ENCODE data around the gene PIK3C3. TPM values are rescaled to one million over a fixed set of nuclear protein-coding genes. Genes with fewer than 3 reads are reported as not detected.
A peak's percentile ranks its signal among the peaks of the same experiment; 100 is the strongest.
"Not testable (repeated sequence)": the region's sequence is repeated elsewhere in the genome, so short reads cannot be mapped to it uniquely, and the experiment has no call there.

Gene PIK3C3
- polyA plus RNA-seq, 1 donor from 2014 or later: 31.2 TPM

GRCh38 chr18:41977233-41977632 lies 22.2 kb downstream of the PIK3C3 start:
- Mint-ChIP-seq H3K36me3 (peaks cover 9% of the 10 kb centered on the region), H3K27me3 (no peaks in the 10 kb centered on the region), H3K9me3 (no peaks in the 10 kb centered on the region), H3K4me1 (peaks cover 9 to 16% (median 15%) of the 10 kb centered on the region in 3 donors), H3K27ac (peak overlapping the region in 1 of 3 donors; percentile 39), H3K4me3 (no peak overlapping the region)

GRCh38 chr18:41982942-41983660 lies 28.1 kb downstream of the PIK3C3 start:
- no peak overlapping the region for H3K4me3 Mint-ChIP-seq
- no peak overlapping the region for H3K27ac Mint-ChIP-seq
- H3K4me1 Mint-ChIP-seq: peaks cover 0 to 5% (median 5%) of the 10 kb centered on the region in 3 donors
- H3K36me3 Mint-ChIP-seq: no peaks in the 10 kb centered on the region
- no peaks in the 10 kb centered on the region for H3K9me3 Mint-ChIP-seq
- H3K27me3 Mint-ChIP-seq: no peaks in the 10 kb centered on the region

- Mint-ChIP-seq H3K27ac (no peak overlapping the region), H3K4me1 (peaks cover 0 to 5% (median 4%) of the 10 kb centered on the region in 3 donors), H3K36me3 (no peaks in the 10 kb centered on the region), H3K4me3 (no peak overlapping the region), H3K27me3 (no peaks in the 10 kb centered on the region), H3K9me3 (no peaks in the 10 kb centered on the region)
Measured at GRCh38 chr18:41985914-41986313, 30.9 kb downstream of the PIK3C3 start.

- Mint-ChIP-seq H3K4me1 (no peaks in the 10 kb centered on the region), H3K27me3 (no peaks in the 10 kb centered on the region), H3K9me3 (no peaks in the 10 kb centered on the region), H3K4me3 (no peak overlapping the region), H3K27ac (no peak overlapping the region), H3K36me3 (peaks cover 7% of the 10 kb centered on the region)
Measured at GRCh38 chr18:41989508-41989907, 34.5 kb downstream of the PIK3C3 start.

GRCh38 chr18:41992066-41992465 lies 37.0 kb downstream of the PIK3C3 start:
- Mint-ChIP-seq H3K36me3 (peaks cover 14% of the 10 kb centered on the region), H3K27me3 (no peaks in the 10 kb centered on the region), H3K4me3 (no peak overlapping the region), H3K4me1 (no peaks in the 10 kb centered on the region), H3K9me3 (no peaks in the 10 kb centered on the region), H3K27ac (peak overlapping the region in 1 of 3 donors; percentile 27)

- Mint-ChIP-seq H3K27ac (no peak overlapping the region), H3K4me1 (no peaks in the 10 kb centered on the region), H3K9me3 (no peaks in the 10 kb centered on the region), H3K36me3 (peaks cover 20% of the 10 kb centered on the region), H3K27me3 (no peaks in the 10 kb centered on the region), H3K4me3 (no peak overlapping the region)
Measured at GRCh38 chr18:41992703-41993102, 37.7 kb downstream of the PIK3C3 start.

GRCh38 chr18:41993151-41993550 lies 38.1 kb downstream of the PIK3C3 start:
- H3K36me3 Mint-ChIP-seq: peaks cover 20% of the 10 kb centered on the region
- H3K27ac Mint-ChIP-seq: no peak overlapping the region
- H3K27me3 Mint-ChIP-seq: no peaks in the 10 kb centered on the region
- H3K9me3 Mint-ChIP-seq: no peaks in the 10 kb centered on the region
- H3K4me1 Mint-ChIP-seq: no peaks in the 10 kb centered on the region
- H3K4me3 Mint-ChIP-seq: no peak overlapping the region

- peaks cover 31% of the 10 kb centered on the region for H3K36me3 Mint-ChIP-seq
Measured at GRCh38 chr18:41996020-41996419, 41.0 kb downstream of the PIK3C3 start.

GRCh38 chr18:41999751-42000150 lies 44.7 kb downstream of the PIK3C3 start:
- Mint-ChIP-seq H3K9me3 (no peaks in the 10 kb centered on the region), H3K4me3 (no peak overlapping the region), H3K27ac (no peak overlapping the region), H3K36me3 (peaks cover 31% of the 10 kb centered on the region), H3K27me3 (no peaks in the 10 kb centered on the region), H3K4me1 (no peaks in the 10 kb centered on the region)

More at GRCh38 chr18:41996020-41996419, 41.0 kb downstream of the PIK3C3 start:
- H3K27ac Mint-ChIP-seq: no peak overlapping the region
- no peaks in the 10 kb centered on the region for H3K4me1 Mint-ChIP-seq
- H3K27me3 Mint-ChIP-seq: no peaks in the 10 kb centered on the region
- no peak overlapping the region for H3K4me3 Mint-ChIP-seq
- H3K9me3 Mint-ChIP-seq: no peaks in the 10 kb centered on the region

GRCh38 chr18:42001801-42002200 lies 46.8 kb downstream of the PIK3C3 start:
- Mint-ChIP-seq H3K36me3 (peaks cover 34% of the 10 kb centered on the region), H3K27ac (peak overlapping the region in 1 of 3 donors; percentile 0)

GRCh38 chr18:42004653-42005052 lies 49.6 kb downstream of the PIK3C3 start:
- Mint-ChIP-seq H3K4me1 (peaks cover 0 to 3% (median 3%) of the 10 kb centered on the region in 3 donors), H3K36me3 (peaks cover 32% of the 10 kb centered on the region), H3K9me3 (no peaks in the 10 kb centered on the region), H3K27ac (no peak overlapping the region), H3K27me3 (no peaks in the 10 kb centered on the region), H3K4me3 (no peak overlapping the region)

More at GRCh38 chr18:42001801-42002200, 46.8 kb downstream of the PIK3C3 start:
- Mint-ChIP-seq H3K4me3 (no peak overlapping the region), H3K4me1 (peaks cover 0 to 3% (median 3%) of the 10 kb centered on the region in 3 donors), H3K27me3 (no peaks in the 10 kb centered on the region), H3K9me3 (no peaks in the 10 kb centered on the region)

- Mint-ChIP-seq H3K4me3 (no peak overlapping the region), H3K27ac (no peak overlapping the region), H3K4me1 (peaks cover 0 to 3% (median 3%) of the 10 kb centered on the region in 3 donors), H3K27me3 (no peaks in the 10 kb centered on the region), H3K9me3 (no peaks in the 10 kb centered on the region), H3K36me3 (peaks cover 21% of the 10 kb centered on the region)
Measured at GRCh38 chr18:42005782-42006181, 50.7 kb downstream of the PIK3C3 start.

- not testable (repeated sequence) for H3K4me3 Mint-ChIP-seq, H3K4me1 Mint-ChIP-seq, H3K9me3 Mint-ChIP-seq, H3K27me3 Mint-ChIP-seq, H3K27ac Mint-ChIP-seq
- peaks cover 20% of the 10 kb centered on the region for H3K36me3 Mint-ChIP-seq
Measured at GRCh38 chr18:42009457-42009856, 54.4 kb downstream of the PIK3C3 start.

GRCh38 chr18:42011053-42011452 lies 56.0 kb downstream of the PIK3C3 start:
- Mint-ChIP-seq H3K4me1 (no peaks in the 10 kb centered on the region), H3K4me3 (peak overlapping the region in 2 of 4 donors; percentile 26 to 81), H3K9me3 (no peaks in the 10 kb centered on the region), H3K27me3 (no peaks in the 10 kb centered on the region), H3K27ac (peak overlapping the region in 1 of 3 donors; percentile 47), H3K36me3 (peaks cover 16% of the 10 kb centered on the region)

- Mint-ChIP-seq H3K9me3 (no peaks in the 10 kb centered on the region), H3K27ac (no peak overlapping the region), H3K36me3 (peaks cover 13% of the 10 kb centered on the region), H3K27me3 (no peaks in the 10 kb centered on the region), H3K4me3 (no peak overlapping the region), H3K4me1 (peaks cover 0 to 4% (median 2%) of the 10 kb centered on the region in 3 donors)
Measured at GRCh38 chr18:42018831-42019230, 63.8 kb downstream of the PIK3C3 start.

- H3K4me3 Mint-ChIP-seq: no peak overlapping the region
- no peaks in the 10 kb centered on the region for H3K9me3 Mint-ChIP-seq
- peaks cover 0 to 12% (median 6%) of the 10 kb centered on the region in 3 donors for H3K4me1 Mint-ChIP-seq
- peaks cover 1% of the 10 kb centered on the region for H3K27me3 Mint-ChIP-seq
- H3K36me3 Mint-ChIP-seq: peaks cover 11% of the 10 kb centered on the region
- H3K27ac Mint-ChIP-seq: peak overlapping the region in 2 of 3 donors; percentile 21 to 35
Measured at GRCh38 chr18:42024131-42024530, 69.1 kb downstream of the PIK3C3 start.

Data from IgD-negative memory B cell (primary cell).